K562 (cell line): ENCODE measurements around the gene LIFR. TPM values are rescaled to one million over a fixed set of nuclear protein-coding genes. Genes with fewer than 3 reads are reported as not detected.
A peak's percentile ranks its signal among the peaks of the same experiment; 100 is the strongest.

ENCODE experiments used
- ATAC-seq: fragments of 200-7000 bp; cut with Tn5 transposase; 3 replicates; pipeline ENCODE4 v1.9.1; 2020; ENCODE audit warnings: moderate library complexity
- BruUV-seq: library from RNA; stranded (reverse); fragments of 400-500 nt; replicated peaks from 2 replicates; lab custom pipeline; 2021; lab: Mats Ljungman, UMichigan
- CTCF ChIA-PET: fragments of 300-600 bp; formaldehyde crosslinking; extraction: SDS; loops from one replicate; lab custom pipeline; 2021; ENCODE audit warnings: low intra/inter-chr PET ratio; lab: Yijun Ruan, JAX
- POLR2A ChIA-PET: fragments of 300-600, 350-650 bp; sonication (Branson Sonifier 250); formaldehyde crosslinking; extraction: SDS; loops from one replicate; lab custom pipeline; 2021; ENCODE audit warnings: antibody characterized with exemption, inconsistent platforms; lab: Yijun Ruan, JAX
- DNase-seq, 4 experiments: peaks; one replicate each; pipeline versions ENCODE4 v3.0.0 to v3.0.0-alpha.2; 2011 to 2018; ENCODE audit warnings: low spot score in 3 of 4, mixed read lengths in 3 of 4; ENCODE audit errors: extremely low read depth in 1 of 4
- FAIRE-seq: peaks from 2 replicates; lab custom pipeline; 2011; peaks lifted over from hg19 to GRCh38; lab: Jason Lieb, UNC
- H2AFZ ChIP-seq: 2 replicates; pipeline ENCODE4 v1.6.0; 2011; ENCODE audit warnings: low read depth, low read length, control low read depth, inconsistent platforms
- H3K27ac ChIP-seq: fragments of 200-600 bp; 3 replicates; pipeline ENCODE4 v1.8.0; 2011; ENCODE audit warnings: low read depth, mild to moderate bottlenecking, control low read depth, inconsistent platforms, low read length, moderate library complexity, mixed read lengths; ENCODE audit errors: extremely low read depth
- H3K27me3 ChIP-seq, 2 experiments: fragments of 300-600 bp in 1 of 2; 2 replicates in 1 of 2; 3 replicates in 1 of 2; pipeline versions ENCODE4 v1.6.0 to v1.8.0; 2011; ENCODE audit warnings: inconsistent platforms in 2 of 2, low read length in 2 of 2, mild to moderate bottlenecking in 1 of 2, mixed read lengths in 1 of 2, moderate library complexity in 1 of 2; ENCODE audit not compliant: control insufficient read depth in 2 of 2, insufficient read depth in 2 of 2
- H3K36me3 ChIP-seq: fragments of 300-600 bp; 3 replicates; pipeline ENCODE4 v1.8.0; 2011; ENCODE audit warnings: mild to moderate bottlenecking, low read length, inconsistent platforms; ENCODE audit not compliant: control insufficient read depth, insufficient read depth
- H3K4me1 ChIP-seq, 2 experiments: fragments of 200-600 bp in 1 of 2; replicated peaks in 1 of 2; 2 replicates in 1 of 2; 3 replicates in 1 of 2; pipeline versions ENCODE4 v1.5.1 to v1.8.0; 2011; ENCODE audit warnings: inconsistent platforms in 2 of 2, low read length in 2 of 2, mild to moderate bottlenecking in 1 of 2, mixed read lengths in 1 of 2, moderate library complexity in 1 of 2; ENCODE audit not compliant: control insufficient read depth in 2 of 2, insufficient read depth in 2 of 2
- H3K4me2 ChIP-seq: 2 replicates; pipeline ENCODE4 v1.6.1; 2011; ENCODE audit warnings: low read length, control low read depth, inconsistent platforms, mixed read lengths; ENCODE audit not compliant: insufficient read depth
- H3K4me3 ChIP-seq: fragments of 200-600 bp; sonication (generic), shearing (Covaris generic); 2 replicates; pipeline ENCODE4 v1.5.1; 2016; ENCODE audit warnings: control low read depth, inconsistent platforms
- H3K79me2 ChIP-seq: fragments of 200-600 bp; 3 replicates; pipeline ENCODE4 v1.8.0; 2011; ENCODE audit warnings: low read length, inconsistent platforms; ENCODE audit not compliant: control insufficient read depth, insufficient read depth
- H3K9ac ChIP-seq, 2 experiments: 2 replicates each; pipeline versions ENCODE4 v1.6.0 to v1.6.1; 2011; ENCODE audit warnings: low read depth in 2 of 2, low read length in 2 of 2, control low read depth in 1 of 2, inconsistent platforms in 1 of 2, mild to moderate bottlenecking in 1 of 2, mixed read lengths in 1 of 2; ENCODE audit not compliant: insufficient read depth in 1 of 2
- H3K9me1 ChIP-seq: one replicate; pipeline ENCODE4 v1.6.0; 2011; ENCODE audit warnings: inconsistent platforms, mild to moderate bottlenecking, low read length, moderate library complexity; ENCODE audit not compliant: control insufficient read depth, insufficient read depth
- H3K9me3 ChIP-seq: replicated peaks from 2 replicates; pipeline ENCODE4 v1.5.1; 2011; ENCODE audit warnings: low read depth, low read length, inconsistent platforms; ENCODE audit not compliant: control insufficient read depth, insufficient read depth
- H4K20me1 ChIP-seq: replicated peaks from 2 replicates; pipeline ENCODE4 v1.6.1; 2011; ENCODE audit warnings: low read length, inconsistent platforms, mixed read lengths; ENCODE audit not compliant: control insufficient read depth, insufficient read depth
- BHLHE40 ChIP-seq: IDR thresholded peaks from 2 replicates; pipeline ENCODE4 v1.6.1; 2011; ENCODE audit warnings: low read length, improper control_type of control experiment
- FOXO4 ChIP-seq: fragments of 450-650 bp; formaldehyde crosslinking; IDR thresholded peaks from 2 replicates; pipeline ENCODE4 v1.4.0; 2020; ENCODE audit warnings: mild to moderate bottlenecking, moderate library complexity
- HDGF ChIP-seq: fragments of 450-650 bp; IDR thresholded peaks from 2 replicates; pipeline ENCODE4 v1.6.1; 2016
- HINFP ChIP-seq: fragments of 450-650 bp; conservative IDR thresholded peaks from 2 replicates; pipeline ENCODE4 v1.6.1; 2016; ENCODE audit warnings: missing genetic modification characterization, low read depth, mild to moderate bottlenecking, control low read depth, missing compliant biosample characterization
- MBD1 ChIP-seq: fragments of 250-450 bp; sonication (Bioruptor Pico); IDR thresholded peaks from 2 replicates; pipeline ENCODE4 v1.8.0; 2022; ENCODE audit warnings: inconsistent platforms
- NR1H2 ChIP-seq: sonication (generic); formaldehyde crosslinking; IDR thresholded peaks from 2 replicates; pipeline ENCODE4 v1.4.0; 2020; ENCODE audit warnings: mild to moderate bottlenecking, missing genetic modification reagents
- NR3C1 ChIP-seq: sonication (generic); formaldehyde crosslinking; IDR thresholded peaks from 2 replicates; pipeline ENCODE4 v1.8.1; 2022; ENCODE audit warnings: missing genetic modification reagents
- RFX1 ChIP-seq: fragments of 450-650 bp; IDR thresholded peaks from 2 replicates; pipeline ENCODE4 v1.6.1; 2016; ENCODE audit warnings: mild to moderate bottlenecking, moderate library complexity
- RHOXF2B ChIP-seq: fragments of 250-450 bp; sonication (Bioruptor Pico); conservative IDR thresholded peaks from 2 replicates; pipeline ENCODE4 v1.5.1; 2021
- RUNX1 ChIP-seq: sonication (generic); IDR thresholded peaks from 2 replicates; pipeline ENCODE4 v1.6.1; 2016; ENCODE audit warnings: antibody characterized with exemption, low read depth
- THRAP3 ChIP-seq: fragments of 450-650 bp; IDR thresholded peaks from 2 replicates; pipeline ENCODE4 v1.6.1; 2016; ENCODE audit warnings: mild to moderate bottlenecking, inconsistent platforms, borderline replicate concordance
- WGBS: fragments of 100-300 bp; shearing (Covaris generic); methylation state at CpG from one replicate; pipeline ENCODE4 v1.1.6; 2016; ENCODE audit warnings: low coverage, mixed read lengths; ENCODE audit not compliant: insufficient coverage; ENCODE audit errors: missing lambda C conversion rate; 5-methylcytosine and 5-hydroxymethylcytosine counted together
- in situ Hi-C: fragments of 300-500 bp; cut with MboI; formaldehyde crosslinking; loops from 4 replicates; pipeline ENCODE4 v1.15.0; 2018; ENCODE audit warnings: inconsistent platforms, mixed read lengths
- intact Hi-C: fragments of 100-400 bp; cut with micrococcal nuclease; formaldehyde crosslinking; loops from 2 replicates; pipeline ENCODE4 v1.14.2; 2022
- polyA plus RNA-seq, 8 experiments: library from polyadenylated mRNA; depleted of rRNA in 4 of 8; stranded (reverse) in 5 of 8; unstranded in 3 of 8; fragments of >200 nt; fragmentation: Nextera tagmentation in 2 of 8; fragmentation: Illumina TruSeq in 1 of 8; extraction: Ambion mirVana in 2 of 8; extraction: Trizol in 1 of 8; gene quantifications; 2 replicates each; pipeline versions ENCODE4 v1.2.1 to v1.2.3, GENCODE V29; 2011 to 2014; ENCODE audit warnings: inconsistent platforms in 1 of 8, missing spikeins in 1 of 8
- total RNA-seq, 7 experiments: library from RNA; depleted of rRNA in 6 of 7; stranded (reverse); fragments of >200 nt in 6 of 7; fragmentation: Illumina TruSeq in 2 of 7; extraction: Trizol in 2 of 7; gene quantifications; 2 replicates each; pipeline versions ENCODE4 v1.2.1 to v1.2.3, GENCODE V29; 2011 to 2021; ENCODE audit warnings: low replicate concordance in 1 of 7

The LIFR gene
- total and polyA plus RNA-seq, 9 of the 15 experiments (the other 6 are each of a cell fraction or from before 2014, with no cell fraction given), result 0.43 to 5.7 (median 3.3) TPM

- no peaks in the 10 kb centered on the region for H3K79me2 ChIP-seq
- no TSS peak for BruUV-seq
- H2AFZ ChIP-seq, result no peak overlapping the region
- H3K9me1 ChIP-seq, result no peaks in the 10 kb centered on the region
- no peak overlapping the region for H3K4me2 ChIP-seq
- no peak overlapping the region for H3K9ac ChIP-seq
- POLR2A ChIA-PET, result interaction anchor here (1.0 kb wide), 1 partner anchor 13 kb away, joined by 3 read pairs; no protein-coding TSS in a partner anchor
- no peaks in the 10 kb centered on the region for H3K36me3 ChIP-seq
- no peaks in the 10 kb centered on the region; a peak in 1 of 5 replicates for H3K4me1 ChIP-seq
- TF ChIP-seq BHLHE40, result peak; percentile 48; the same call in 1 of the 2 replicates
- no peak for TF ChIP-seq FOXO4 (CRISPR knock-in tag)
- no peaks in the 10 kb centered on the region for H3K9me3 ChIP-seq
- peaks cover 0 to 5% of the 10 kb centered on the region in 2 experiments; a peak in 2 of 5 replicates for H3K27me3 ChIP-seq
- DNase-seq (no peak), FAIRE-seq (no peak), ATAC-seq (no peak)
- CTCF ChIA-PET, result no interaction called here
- 2% methylated on average over 7 of the region's 7 CpGs for WGBS
- no peaks in the 10 kb centered on the region for H4K20me1 ChIP-seq
- no peak overlapping the region for H3K4me3 ChIP-seq
- no peak overlapping the region for H3K27ac ChIP-seq
- in situ Hi-C loops (no loop called here), intact Hi-C loops (no loop called here)
Measured at GRCh38 chr5:38576442-38576841, 20.0 kb upstream of the LIFR start.

- intact Hi-C loops, result no loop called here
- no peak overlapping the region for H3K27ac ChIP-seq
- H3K4me1 ChIP-seq, result no peaks in the 10 kb centered on the region; a peak in 1 of 5 replicates
- DNase-seq, result no peak
- H3K36me3 ChIP-seq, result no peaks in the 10 kb centered on the region
- CTCF ChIA-PET, result no interaction called here
- no peak for FAIRE-seq
- BruUV-seq, result no TSS peak
- in situ Hi-C loops, result no loop called here
- ATAC-seq, result no peak
- H4K20me1 ChIP-seq, result no peaks in the 10 kb centered on the region
- H2AFZ ChIP-seq, result no peak overlapping the region
- H3K9me3 ChIP-seq, result no peaks in the 10 kb centered on the region
- no peak overlapping the region for H3K9ac ChIP-seq
- WGBS, result 7% methylated on average over 4 of the region's 4 CpGs
- POLR2A ChIA-PET, result no interaction called here
- no peak overlapping the region for H3K4me3 ChIP-seq
- no peaks in the 10 kb centered on the region for H3K9me1 ChIP-seq
- no peak overlapping the region for H3K4me2 ChIP-seq
- H3K79me2 ChIP-seq, result no peaks in the 10 kb centered on the region
- H3K27me3 ChIP-seq, result peaks cover 0 to 5% of the 10 kb centered on the region in 2 experiments; a peak in 2 of 5 replicates
- no peak for TF ChIP-seq RUNX1
- TF ChIP-seq RFX1, result no peak
- TF ChIP-seq RHOXF2B (CRISPR knock-in tag), result no peak
- TF ChIP-seq HINFP (tag), result no peak
- TF ChIP-seq NR3C1 (CRISPR knock-in tag), result no peak
- no peak for TF ChIP-seq MBD1
- TF ChIP-seq HDGF, result no peak
- TF ChIP-seq NR1H2 (CRISPR knock-in tag), result no peak
- TF ChIP-seq THRAP3, result no peak
Measured at GRCh38 chr5:38575476-38575875, 19.0 kb upstream of the LIFR start.
